ENCODE measurements around the gene KCNN3. TPM values are rescaled to one million over a fixed set of nuclear protein-coding genes. Genes with fewer than 3 reads are reported as not detected.

The KCNN3 gene
- total and polyA plus RNA-seq, 4 donors = 0.47 to 4.9 (median 1.9) TPM

DNA sequence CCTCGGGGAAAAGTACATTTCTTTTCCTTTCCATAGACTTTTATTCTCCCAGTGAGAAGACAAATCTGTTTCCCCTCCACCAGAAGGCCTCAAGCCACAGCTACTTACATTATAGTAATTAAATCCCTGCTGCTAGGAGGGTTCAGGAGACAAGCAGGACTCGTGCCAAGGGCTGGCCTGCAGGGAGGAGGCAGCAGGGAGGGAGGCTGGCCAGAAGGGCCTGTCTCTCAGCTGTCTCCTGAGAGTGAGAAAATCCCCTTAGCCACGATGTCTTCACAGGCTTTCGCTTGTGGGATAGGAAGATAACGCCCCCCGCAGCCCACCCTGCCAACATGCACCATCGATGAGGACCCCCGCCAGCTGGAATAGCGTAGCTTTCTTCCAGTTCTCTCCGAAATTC, 14.0 kb downstream of the KCNN3 start:
- Histone ChIP-seq H3K27me3 (ENCODE audit: control insufficient read depth in 3 of 3, insufficient read depth in 3 of 3, low read length in 2 of 3) (no peaks in the 10 kb centered on the region), H3K4me1 (ENCODE audit: control insufficient read depth in 5 of 5, insufficient read depth in 5 of 5, low read length in 5 of 5) (peaks cover 0 to 11% (median 0%) of the 10 kb centered on the region in 5 donors), H3K9me3 (ENCODE audit: control insufficient read depth in 4 of 4, insufficient read depth in 3 of 4, low read length in 3 of 4) (no peaks in the 10 kb centered on the region), H3K9ac (ENCODE audit: insufficient read depth in 1 of 2, low read length in 2 of 2) (no peak overlapping the region), H3K4me3 (no peak overlapping the region), H3K36me3 (ENCODE audit: control insufficient read depth in 4 of 4, insufficient read depth in 4 of 4, low read length in 4 of 4) (no peaks in the 10 kb centered on the region), H3K27ac (ENCODE audit: low read depth in 1 of 2, low read length in 1 of 2) (no peak overlapping the region)
- DNase-seq (peak; percentile 73 to 86 (median 78)), ATAC-seq (ENCODE audit: insufficient read depth, low FRiP score) (no peak)
- TF ChIP-seq, protein P1, sequence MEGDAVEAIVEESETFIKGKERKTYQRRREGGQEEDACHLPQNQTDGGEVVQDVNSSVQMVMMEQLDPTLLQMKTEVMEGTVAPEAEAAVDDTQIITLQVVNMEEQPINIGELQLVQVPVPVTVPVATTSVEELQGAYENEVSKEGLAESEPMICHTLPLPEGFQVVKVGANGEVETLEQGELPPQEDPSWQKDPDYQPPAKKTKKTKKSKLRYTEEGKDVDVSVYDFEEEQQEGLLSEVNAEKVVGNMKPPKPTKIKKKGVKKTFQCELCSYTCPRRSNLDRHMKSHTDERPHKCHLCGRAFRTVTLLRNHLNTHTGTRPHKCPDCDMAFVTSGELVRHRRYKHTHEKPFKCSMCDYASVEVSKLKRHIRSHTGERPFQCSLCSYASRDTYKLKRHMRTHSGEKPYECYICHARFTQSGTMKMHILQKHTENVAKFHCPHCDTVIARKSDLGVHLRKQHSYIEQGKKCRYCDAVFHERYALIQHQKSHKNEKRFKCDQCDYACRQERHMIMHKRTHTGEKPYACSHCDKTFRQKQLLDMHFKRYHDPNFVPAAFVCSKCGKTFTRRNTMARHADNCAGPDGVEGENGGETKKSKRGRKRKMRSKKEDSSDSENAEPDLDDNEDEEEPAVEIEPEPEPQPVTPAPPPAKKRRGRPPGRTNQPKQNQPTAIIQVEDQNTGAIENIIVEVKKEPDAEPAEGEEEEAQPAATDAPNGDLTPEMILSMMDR (IDR thresholded peaks at IDR 0.05; ENCODE audit: control extremely low read depth, extremely low read depth) = no peak
- 74 to 80% methylated on average over 10 of the region's 10 CpGs for WGBS, 2 donors

DNA sequence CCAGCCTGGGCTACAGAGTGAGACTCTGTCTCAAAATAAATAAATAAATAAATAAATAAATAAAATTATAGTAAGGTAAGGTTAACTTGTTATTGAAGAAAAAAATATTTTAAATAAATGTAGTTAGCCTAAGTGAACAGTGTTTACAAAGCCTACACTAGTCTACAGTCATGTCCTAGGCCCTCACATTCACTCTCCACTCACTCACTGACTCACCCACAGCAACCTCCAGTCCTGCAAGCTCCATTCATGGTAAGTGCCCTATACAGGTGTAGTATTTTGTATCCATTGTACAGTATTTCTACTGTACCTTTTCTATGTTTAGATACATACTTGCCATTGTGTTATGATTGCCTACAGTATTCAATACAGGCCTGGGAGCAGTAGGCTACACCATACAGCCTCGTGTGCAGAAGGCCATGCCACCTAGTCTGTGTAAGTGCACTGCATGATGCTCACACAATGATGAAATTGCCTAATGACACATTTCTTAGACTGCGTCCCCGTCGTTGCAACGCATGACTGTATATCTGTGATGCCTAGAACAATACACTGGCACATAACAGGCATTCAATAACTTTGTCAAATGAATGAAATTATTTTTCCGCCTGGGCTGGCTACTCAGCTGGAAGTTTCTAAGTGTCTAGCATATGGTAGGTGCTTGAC, 14.8 kb downstream of the KCNN3 start:
- H3K4me1 ChIP-seq (ENCODE audit: control insufficient read depth in 5 of 5, insufficient read depth in 5 of 5, low read length in 5 of 5) = peaks cover 0 to 11% (median 0%) of the 10 kb centered on the region in 5 donors
- H3K9ac ChIP-seq (ENCODE audit: insufficient read depth in 1 of 2, low read length in 2 of 2) = no peak overlapping the region
- DNase-seq = no peak
- H3K27me3 ChIP-seq (ENCODE audit: control insufficient read depth in 3 of 3, insufficient read depth in 3 of 3, low read length in 2 of 3) = no peaks in the 10 kb centered on the region
- no peaks in the 10 kb centered on the region for H3K36me3 ChIP-seq (ENCODE audit: control insufficient read depth in 4 of 4, insufficient read depth in 4 of 4, low read length in 4 of 4)
- TF ChIP-seq, protein P1 (IDR thresholded peaks at IDR 0.05; ENCODE audit: control extremely low read depth, extremely low read depth) = no peak
- no peaks in the 10 kb centered on the region for H3K9me3 ChIP-seq (ENCODE audit: control insufficient read depth in 4 of 4, insufficient read depth in 3 of 4, low read length in 3 of 4)
- H3K4me3 ChIP-seq = no peak overlapping the region
- H3K27ac ChIP-seq (ENCODE audit: low read depth in 1 of 2, low read length in 1 of 2) = no peak overlapping the region
- WGBS, 2 donors = 79 to 96% methylated on average over 6 of the region's 6 CpGs
- ATAC-seq (ENCODE audit: insufficient read depth, low FRiP score) = no peak

DNA sequence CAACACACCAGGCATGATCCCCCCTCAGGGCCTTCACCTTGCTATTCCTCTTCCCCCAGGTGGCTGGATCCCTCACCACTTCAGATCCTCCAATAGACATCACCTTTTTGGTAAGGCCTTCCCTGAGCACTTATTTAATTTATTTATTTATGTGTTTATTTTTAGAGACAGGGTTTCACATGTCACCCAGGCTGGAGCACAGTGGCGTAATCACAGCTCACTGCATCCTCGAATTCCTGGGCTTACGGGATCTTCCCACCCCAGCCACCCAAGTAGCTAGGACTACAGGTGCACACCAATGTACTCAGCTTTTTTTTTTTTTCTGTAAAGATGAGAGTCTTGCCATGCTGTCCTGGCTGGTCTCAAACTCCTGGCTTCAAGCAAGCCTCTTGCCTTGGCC, 17.2 kb downstream of the KCNN3 start:
- Histone ChIP-seq H3K27me3 (ENCODE audit: control insufficient read depth in 3 of 3, insufficient read depth in 3 of 3, low read length in 2 of 3) (no peaks in the 10 kb centered on the region), H3K4me3 (no peak overlapping the region), H3K27ac (ENCODE audit: low read depth in 1 of 2, low read length in 1 of 2) (no peak overlapping the region), H3K36me3 (ENCODE audit: control insufficient read depth in 4 of 4, insufficient read depth in 4 of 4, low read length in 4 of 4) (no peaks in the 10 kb centered on the region), H3K9ac (ENCODE audit: insufficient read depth in 1 of 2, low read length in 2 of 2) (no peak overlapping the region), H3K4me1 (ENCODE audit: control insufficient read depth in 5 of 5, insufficient read depth in 5 of 5, low read length in 5 of 5) (peaks cover 0 to 14% (median 3%) of the 10 kb centered on the region in 5 donors), H3K9me3 (ENCODE audit: control insufficient read depth in 4 of 4, insufficient read depth in 3 of 4, low read length in 3 of 4) (no peaks in the 10 kb centered on the region)
- DNase-seq (no peak), ATAC-seq (ENCODE audit: insufficient read depth, low FRiP score) (no peak)
- 89 to 91% methylated on average over 3 of the region's 3 CpGs for WGBS, 2 donors
- TF ChIP-seq, protein P1 (IDR thresholded peaks at IDR 0.05; ENCODE audit: control extremely low read depth, extremely low read depth) = no peak

Measured in lung (tissue), 12 donors.